ENCODE data around the gene INIP.
"Not testable (repeated sequence)": the region's sequence is repeated elsewhere in the genome, so short reads cannot be mapped to it uniquely, and the experiment has no call there.

INIP gene

DNA sequence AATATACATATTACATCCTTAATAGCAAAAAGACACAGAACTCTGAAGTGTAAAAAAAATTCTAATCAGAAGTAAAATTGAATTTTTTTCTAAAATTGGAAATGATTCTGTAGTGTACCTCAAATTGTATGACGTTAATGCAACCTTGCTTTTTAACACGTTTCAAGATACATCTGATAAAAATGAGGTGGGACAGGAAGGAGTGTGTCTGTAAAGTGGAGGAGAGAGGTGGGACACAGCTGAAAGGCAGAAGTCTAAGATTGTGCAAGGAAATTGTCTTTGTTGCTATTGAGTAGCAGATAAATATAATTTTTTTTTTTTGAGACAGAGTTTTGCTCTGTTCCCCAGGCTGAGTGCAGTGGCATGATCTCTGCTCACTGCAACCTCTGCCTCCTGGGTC, 17.0 kb upstream of the INIP start:
- no peak for DNase-seq

DNA sequence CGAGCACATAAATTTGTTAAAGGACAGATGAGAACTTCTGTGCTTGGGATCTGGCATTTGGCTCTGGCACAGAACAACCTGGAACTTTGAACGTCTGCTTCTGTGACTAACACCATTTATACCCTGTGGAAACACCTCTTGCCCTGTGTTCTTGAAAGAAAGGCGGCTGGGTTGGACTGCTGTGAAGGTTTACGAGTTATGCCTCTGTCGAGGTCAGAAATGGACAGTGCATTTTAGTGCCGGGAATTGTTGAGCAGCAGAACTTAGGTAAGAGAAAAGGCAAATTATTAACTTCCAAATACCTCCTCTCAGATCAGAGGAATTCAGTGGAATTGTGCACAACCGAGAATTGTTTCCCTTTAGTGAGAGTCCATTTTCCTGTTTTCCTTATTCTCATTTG, 14.1 kb upstream of the INIP start:
- no peak for DNase-seq

DNA sequence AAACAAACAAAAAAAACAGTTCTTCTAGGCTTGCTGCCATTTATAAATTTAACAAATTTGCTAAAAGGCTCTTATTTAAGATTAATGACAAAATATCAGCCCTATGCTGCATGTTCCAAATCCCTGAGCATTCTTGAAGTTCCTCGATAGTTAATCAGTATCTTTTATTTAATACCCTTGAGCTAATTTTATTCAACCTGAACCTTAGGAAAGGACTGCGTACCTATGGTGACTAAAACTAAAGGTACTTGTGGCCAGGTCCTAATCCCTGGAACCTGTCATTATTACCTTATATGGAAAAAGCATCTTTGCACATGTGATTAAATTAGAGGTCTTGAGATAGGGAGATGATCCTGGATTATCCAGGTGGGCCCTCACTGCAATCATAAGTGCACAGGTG, 10.5 kb upstream of the INIP start:
- DNase-seq: no peak

DNA sequence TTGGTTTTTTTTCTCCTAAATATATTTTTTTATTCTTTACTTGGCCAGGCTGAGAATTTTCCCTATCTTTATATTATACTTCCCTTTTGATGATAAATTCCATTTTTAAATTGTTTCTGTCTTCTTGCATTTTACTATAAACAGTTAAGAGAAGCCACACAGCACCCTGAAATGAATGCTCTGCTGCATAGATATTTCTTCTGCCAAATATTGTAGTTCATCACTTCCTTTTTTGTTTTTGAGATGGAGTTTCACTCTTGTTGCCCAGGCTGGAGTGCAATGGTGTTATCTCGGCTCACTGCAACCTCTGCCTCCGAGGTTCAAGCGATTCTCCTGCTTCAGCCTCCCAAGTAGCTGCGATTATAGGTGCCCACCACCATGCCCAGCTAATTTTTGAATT, 8.5 kb upstream of the INIP start:
- no peak for DNase-seq

DNA sequence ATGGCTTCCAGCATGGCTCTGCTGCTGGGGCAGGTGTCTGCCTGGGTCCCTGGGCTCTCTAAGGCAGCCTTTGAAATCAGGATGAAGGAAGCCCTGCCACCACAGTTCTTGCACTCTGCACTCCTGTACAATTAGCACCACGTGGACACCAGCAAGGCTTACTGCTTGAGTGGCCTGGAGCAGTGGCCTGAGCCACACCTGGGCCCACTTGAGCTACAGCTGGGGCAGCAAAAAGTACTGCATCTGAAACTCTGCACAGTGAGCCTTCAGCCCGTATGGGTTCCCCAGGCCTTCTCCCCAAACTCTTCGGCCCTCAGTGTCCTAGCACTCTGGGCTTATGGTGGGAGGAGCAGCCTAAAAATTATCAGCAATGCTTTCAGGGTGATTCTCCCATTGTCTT, 8.0 kb upstream of the INIP start:
- no peak for DNase-seq

DNA sequence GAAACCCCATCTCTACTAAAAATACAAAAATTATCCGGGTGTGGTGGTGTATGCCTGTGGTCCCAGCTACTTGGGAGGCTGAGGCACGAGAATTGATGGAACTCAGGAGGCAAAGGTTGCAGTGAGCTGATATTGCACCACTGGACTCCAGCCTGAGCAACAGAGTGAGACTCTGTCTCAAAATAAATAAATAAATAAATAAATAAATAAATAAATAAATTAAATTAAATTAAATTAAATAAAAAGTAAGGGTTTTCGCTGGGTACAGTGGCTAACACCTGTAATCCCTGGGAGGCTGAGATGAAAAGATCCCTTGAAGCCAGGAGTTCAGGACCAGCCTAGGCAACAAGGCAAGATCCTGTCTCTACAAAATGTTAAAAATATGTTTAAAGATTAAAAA, 4.8 kb upstream of the INIP start:
- DNase-seq: not testable (repeated sequence)

DNA sequence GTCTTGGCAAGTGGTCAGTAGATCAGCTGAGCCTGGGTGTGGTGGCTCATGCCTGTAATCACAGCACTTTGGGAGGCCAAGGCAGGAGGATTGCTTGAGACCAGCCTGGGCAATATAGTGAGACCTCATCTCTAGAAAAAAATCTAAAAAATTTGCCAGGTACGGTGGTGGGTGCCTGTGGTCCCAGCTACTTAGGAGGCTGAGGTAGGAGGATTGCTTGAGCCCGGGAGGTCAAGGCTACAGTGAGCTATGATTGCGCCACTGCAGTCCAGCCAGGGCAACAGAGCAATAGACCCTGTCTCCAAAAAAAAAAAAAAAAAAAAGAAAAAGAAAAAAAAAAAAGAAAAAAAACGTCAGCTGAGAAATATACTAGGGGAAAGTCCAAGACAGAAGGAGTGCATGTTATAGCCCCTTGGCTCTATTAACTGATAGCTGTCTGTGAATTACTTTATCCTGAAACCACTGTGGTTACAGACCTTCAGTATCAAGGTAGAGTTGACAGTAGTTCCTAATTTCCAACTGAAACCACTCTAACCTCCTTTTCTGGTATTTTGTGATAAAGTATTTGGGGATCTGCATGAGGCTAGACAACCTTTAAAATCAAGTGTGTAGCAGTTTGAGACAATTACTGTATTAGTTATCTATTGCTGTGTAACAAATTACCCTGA, 2.3 kb upstream of the INIP start:
- no peak for DNase-seq

DNA sequence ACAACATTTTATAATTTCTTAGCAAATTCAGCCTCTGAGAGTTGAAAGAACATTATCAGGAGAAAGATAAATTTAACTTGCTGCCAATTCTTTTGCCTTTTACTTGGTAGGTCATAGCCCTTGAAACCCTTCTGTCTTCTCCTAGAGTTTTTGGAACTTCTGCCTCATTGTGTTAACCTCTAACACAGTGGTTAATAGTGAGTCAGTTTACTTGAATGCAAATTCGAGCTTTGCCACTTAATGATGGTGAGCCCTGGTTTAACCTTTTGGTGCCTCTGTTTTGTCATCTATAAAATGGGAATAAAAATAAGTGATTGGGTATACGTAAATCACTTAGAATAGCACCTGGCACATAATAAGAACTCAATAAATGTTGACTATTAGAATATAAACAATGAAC, 1.8 kb upstream of the INIP start:
- DNase-seq: no peak

DNA sequence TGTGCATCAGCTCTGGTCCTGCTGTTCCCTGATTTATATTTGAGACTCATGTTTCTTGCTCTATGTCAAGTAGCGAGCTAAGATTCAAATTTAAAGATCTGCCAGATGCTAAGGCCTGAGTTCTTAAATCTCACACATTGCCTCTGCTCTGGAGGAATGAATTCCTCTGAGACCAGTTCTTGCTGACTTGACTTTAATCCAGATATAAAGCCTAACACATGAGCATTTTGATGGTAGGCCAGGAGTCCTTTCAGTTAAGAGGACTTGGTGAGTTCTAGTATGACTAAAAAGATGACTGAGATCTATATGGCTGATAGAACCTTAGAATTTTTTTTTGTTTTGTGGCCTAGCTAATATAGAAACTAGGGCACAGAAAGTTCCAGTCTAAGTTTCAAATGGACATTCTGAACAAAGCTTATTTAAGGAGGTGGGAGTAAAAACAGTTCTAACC, 1.3 kb upstream of the INIP start:
- no peak for DNase-seq

DNA sequence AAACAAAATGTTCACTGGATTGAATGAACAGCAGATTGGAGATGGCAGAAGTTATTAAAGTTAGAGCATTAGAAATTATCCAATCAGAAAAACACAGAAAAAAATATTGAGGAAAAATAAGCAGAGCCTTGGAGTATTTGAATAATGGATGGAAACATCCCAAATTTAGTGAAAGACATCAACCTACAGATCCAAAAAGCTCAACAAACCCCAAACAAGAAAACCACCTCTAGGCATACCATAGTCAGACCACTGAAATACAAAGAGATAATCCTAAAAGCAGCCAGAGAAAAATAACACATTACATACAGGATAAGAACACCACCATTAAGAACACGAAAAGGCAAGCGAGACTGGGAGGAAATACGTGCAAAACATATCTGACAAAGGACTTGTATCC, 5.2 kb downstream of the INIP start:
- DNase-seq: no peak

DNA sequence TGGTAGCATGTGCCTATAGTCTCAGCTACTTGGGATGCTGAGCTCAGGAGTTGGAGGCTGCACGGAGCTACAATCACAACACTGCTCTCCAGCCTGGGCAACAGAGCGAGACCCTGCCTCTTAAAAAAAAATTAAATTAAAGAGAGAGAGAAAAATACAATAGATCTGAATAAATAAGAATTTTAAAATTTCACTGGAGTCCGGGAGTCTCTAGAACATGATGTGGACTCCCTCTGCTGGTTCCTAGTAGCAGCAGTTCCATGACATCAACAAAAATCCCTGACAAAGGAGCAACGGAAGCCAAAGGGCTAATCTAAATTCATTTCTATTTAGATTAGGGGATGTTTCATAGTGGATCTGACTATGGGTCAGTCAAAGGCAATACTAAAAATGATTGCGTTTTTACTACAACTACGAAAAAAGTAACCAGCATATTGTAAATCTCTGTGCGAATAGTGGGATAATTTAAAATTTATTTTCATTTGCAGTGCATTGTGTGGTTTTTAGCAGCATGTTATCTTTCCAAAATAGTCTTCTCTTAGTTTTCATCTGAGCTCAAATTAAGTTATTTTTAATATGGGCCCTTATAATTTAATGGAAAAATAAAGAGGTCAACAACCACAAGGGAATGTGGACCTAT, 6.7 kb downstream of the INIP start:
- DNase-seq: no peak

DNA sequence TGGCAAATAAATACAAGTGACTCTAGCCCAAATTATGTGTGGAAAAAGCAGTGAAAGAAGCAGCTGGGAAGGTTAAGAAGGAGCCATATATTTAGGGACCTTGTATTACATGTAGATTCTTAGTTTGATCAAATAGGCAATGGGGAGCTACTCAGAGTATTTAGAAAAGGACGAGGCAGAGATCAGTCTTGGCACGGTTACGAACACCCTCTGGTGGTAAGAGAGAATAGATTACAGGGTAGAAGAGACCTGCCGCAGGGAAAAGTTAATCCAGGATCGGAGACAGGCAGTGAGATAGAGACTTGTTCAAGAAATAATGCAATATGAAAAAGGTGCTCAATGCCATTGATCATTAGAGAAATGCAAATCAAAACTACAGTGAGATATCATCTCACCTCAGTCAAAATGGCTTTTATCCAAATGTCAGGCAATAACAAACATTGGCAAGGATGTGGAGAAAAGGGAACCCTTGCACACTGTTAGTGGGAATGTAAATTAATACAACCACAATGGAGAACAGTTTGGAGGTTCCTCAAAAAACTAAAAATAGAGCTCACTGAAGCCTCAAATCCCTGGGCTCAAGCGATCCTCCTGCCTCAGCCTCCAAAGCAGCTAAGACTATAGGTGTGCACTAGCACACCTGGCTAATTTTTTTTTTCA, 12.0 kb downstream of the INIP start:
- peak; percentile 11 for DNase-seq

DNA sequence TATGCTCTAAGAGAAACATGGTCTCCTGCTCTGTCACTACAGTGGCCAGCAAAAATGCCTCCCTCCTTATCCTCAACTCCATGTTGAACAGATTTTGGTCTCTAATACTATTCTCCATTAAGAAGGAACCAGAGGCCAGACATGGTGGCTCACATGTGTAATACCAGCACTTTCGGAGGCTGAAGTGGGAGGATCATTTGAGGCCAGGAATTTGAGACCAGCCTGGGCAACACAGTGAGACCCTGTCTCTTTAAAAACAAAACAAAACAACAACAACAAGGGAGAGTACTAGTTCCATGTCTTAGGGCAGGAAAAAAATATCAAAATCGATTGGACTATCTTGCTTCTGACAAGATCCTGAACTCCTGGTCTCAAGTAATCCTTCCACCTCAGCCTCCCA, 14.6 kb downstream of the INIP start:
- no peak for DNase-seq

DNA sequence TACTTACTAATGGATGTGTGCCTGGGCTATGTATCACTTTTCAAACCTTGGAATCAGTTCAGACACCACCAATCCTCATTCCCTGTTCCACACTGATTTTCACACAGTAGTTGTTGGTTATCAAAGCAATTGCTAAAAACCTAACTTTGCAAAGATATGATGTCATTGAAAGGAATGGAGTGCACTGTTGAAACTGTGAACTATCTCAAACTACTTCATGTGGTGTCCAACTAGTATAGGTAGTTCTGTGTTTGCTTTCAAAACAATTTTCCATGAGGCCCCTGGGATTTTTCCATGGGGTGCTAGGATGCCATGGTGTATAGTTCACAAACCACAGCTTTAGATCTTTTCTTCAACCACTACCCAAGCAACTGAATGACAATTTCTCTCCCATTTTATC, 17.8 kb downstream of the INIP start:
- no peak for DNase-seq

DNA sequence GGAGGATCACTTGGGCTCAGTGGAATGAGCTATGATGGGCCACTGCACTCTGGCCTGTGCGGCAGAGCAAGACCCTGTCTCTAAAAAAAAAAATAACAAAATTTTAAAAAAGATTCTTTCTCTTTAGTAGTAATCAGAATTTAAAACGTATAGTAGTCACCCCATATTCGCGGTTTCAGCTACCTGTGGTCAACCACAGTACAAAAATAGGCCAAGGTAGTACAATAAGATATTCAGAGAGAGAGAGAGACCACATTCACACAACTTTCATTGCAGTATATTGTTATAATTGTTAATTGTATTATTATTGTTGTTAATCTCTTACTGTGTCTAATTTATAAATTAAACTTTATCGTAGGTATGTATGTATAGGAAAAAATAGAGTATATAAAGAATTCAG, 18.7 kb downstream of the INIP start:
- DNase-seq: no peak

DNA sequence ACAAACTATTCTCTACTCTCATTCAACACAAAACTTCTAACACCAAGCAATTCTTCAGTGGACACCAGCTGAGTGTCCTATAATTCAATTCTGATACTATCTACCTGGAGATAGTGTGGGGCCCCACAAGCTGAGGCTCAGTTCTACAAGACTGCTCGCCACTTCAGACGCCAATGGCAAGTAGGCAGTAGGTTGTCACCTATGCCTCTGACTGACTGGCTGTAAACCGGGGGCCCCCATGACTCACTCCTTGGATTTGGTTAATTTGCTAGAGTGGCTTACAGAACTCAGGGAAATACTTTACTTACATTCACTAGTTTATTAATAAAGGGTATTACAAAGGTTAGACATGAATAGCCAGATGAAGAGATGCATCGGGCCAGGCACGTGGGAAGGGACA, 21.5 kb downstream of the INIP start:
- DNase-seq: no peak

DNA sequence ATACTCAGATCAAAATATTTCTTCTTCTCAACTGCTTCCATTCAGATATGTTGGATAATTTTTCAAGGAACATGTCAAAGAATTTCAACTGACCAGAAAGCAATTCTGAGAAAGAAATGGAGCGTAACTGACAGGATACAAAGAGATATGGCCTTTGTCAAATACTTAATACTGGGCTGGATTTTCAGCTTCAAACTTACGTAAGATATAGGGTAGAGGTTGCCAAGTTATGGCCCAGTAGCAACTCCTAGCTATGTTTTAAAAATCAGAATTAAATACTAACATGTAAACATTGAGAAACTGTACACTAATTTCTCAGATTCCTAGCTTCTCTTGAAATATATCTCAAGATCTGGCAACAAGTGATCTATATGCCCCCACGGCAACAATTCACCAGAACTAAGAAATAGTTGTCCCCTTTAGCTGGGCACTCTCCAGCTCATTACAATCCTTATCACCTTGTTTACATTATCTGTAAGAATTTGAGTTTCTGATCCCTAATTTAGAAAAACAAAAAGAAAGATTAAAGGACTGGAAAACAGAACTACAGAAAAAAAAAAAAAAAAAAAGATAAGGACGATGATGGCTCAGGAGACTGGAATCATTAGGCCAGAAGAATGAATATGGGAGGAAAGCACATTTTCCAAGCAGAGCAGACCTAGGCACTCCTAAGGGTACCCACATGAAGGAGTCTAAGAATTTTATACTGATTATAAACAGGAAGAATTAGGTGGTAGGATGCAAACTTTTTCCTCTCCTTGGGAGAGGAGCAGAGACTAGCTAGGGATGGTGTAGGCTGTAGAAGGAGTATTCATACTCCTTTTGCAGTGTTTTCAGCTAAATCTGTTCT, 23.0 kb downstream of the INIP start:
- DNase-seq: no peak

DNA sequence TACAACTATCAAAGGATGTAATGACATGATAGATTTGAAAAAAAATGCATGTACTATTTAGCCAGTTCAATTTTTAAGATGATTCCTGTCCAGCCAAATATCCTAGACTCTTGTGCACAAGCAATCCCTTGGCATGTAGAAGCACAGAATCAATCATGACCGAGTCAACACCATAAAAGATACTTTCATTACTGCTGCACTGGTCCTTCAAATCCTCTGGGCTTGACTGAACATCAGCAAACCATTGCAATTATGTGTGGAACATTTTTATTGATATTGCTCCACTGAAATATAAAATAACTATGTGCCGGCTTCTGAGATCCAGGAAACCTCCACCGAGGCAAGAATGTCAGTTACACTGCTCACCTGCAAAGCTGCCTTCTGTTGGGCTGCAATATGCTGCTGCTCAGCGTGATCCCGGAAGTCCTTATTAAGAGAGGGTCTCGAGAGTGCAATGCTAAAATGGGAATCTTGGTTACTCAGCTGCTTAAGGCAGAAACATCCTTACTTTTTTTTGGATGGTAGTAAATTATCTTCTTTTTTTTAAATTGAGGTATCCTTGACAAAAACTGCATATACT, 28.7 kb downstream of the INIP start:
- no peak for DNase-seq

DNA sequence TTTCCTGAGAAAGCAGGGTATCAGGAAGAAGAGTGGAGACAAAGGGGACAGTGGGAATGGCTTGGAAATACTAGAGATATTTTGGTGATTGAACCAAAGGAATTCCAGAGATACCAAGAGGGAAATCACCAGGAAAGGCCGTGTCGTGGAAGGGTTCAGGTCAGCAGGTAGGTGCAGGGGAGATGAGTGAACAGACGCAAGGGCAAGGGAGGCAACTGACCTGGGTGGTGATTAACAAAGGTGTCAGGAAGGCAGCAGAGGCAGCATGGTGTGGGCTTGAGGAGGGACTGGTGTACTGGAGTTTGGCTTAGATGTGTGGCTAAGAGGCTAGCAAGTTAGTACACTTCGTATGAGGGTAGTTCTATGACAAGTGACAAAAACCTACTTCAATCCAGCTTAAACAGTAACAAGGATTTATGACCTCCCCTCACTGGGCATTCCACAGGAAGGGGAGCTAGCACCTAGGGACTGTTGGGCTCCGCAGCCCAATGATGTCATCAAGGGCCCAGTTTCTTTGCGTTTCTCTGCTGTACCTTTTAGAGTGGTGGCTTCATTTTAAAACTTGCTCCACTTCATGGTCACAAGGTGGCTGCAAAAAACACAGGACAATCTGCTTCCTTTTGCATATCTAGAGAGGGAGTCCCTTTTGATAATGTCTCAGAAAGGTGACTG, 37.0 kb downstream of the INIP start:
- no peak for DNase-seq

DNA sequence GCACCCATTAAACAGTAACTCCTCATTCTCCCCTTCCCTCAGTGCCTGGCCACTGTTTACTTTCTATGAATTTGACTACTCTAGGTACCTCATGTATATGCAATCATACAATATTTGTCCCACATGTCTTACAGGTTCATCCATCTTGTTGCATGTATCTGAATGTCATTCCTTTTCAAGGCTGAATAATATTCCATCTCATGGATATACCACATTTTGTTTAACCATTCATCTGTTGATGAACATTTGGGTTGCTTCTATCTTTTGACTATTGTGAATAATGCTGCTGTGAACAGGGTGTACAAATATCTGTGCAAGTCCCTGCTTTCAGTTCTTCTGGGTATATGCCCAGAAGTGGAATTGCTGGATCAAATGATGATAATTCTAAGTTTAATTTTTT, 40.9 kb downstream of the INIP start:
- DNase-seq: no peak

DNA sequence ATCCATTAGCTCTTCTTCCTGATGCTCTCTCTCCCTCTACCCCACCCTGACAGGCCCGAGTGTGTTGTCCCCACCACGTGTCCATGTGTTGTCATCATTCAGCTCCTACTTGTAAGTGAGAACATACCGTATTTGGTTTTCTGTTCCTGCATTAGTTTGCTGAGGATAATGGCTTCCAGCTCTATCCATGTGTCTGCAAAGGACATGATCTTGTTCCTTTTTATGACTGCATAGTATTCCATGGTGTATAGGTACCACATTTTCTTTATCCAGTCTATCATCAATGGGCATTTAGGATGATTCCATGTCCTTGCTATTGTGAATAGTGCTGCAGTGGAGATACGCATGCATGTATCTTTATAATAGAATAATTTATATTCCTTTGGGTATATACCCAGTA, 44.7 kb downstream of the INIP start:
- not testable (repeated sequence) for DNase-seq

DNA sequence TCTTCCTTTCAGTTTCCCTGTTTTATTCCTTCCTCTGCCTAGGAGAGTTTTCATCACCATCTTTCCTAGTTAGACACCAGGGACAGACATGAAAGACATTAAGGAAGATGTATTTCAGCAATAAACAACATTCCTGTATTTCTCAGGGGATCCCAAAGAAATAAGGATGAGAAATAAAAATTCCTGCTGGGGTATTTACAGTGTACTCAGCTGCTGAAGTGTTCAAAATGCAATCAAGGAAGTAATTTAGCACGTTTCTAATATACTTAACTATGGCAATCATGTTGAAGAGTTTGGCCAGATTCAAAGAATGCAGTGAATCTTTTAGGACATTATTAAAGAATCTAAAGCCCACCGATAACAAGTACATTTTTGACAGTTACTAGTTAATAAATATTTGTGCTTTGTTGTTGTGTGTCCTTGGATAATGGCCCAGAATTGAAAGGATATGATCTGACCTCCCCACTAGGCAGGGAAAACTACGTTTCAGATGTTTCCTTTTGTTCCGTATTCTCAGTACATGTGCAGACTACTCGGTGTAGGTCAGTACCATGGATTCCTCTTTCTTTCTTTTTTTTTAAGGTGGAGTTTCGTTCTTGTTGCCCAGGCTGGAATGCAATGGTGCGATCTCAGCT, 46.8 kb downstream of the INIP start:
- DNase-seq: no peak

Measured in NCI-H1694 treated with DMSO at 0.1 percent for 48 hours (cell line).